PC-9 (cell line): ENCODE results near the gene MARK1. TPM values are rescaled to one million over a fixed set of nuclear protein-coding genes. Genes with fewer than 3 reads are reported as not detected.

Experiments
- BruUV-seq: library from RNA; stranded (reverse); fragments of 400-500 nt; replicated peaks from 2 replicates; lab custom pipeline; 2021; lab: Mats Ljungman, UMichigan
- CTCF ChIA-PET: fragments of 300-600 bp; sonication (Branson Sonifier 250); formaldehyde crosslinking; loops from one replicate; lab custom pipeline; 2022; ENCODE audit warnings: antibody characterized with exemption; lab: Charles Lee
- POLR2A ChIA-PET: fragments of 300-600 bp; sonication (Branson Sonifier 250); formaldehyde crosslinking; loops from one replicate; lab custom pipeline; 2022; ENCODE audit warnings: antibody characterized with exemption; ENCODE audit not compliant: unreplicated experiment; lab: Charles Lee
- DNase-seq, 2 experiments: peaks; one replicate each; pipeline versions ENCODE4 v3.0.0 to v3.0.0-alpha.2; 2015 to 2022; ENCODE audit warnings: mixed read lengths in 1 of 2
- H2AFZ ChIP-seq: fragments of 200-600 bp; sonication (generic); 2 replicates; pipeline ENCODE4 v1.8.1; 2017; ENCODE audit warnings: antibody characterized with exemption
- H3F3A ChIP-seq: fragments of 200-600 bp; sonication (generic); 2 replicates; pipeline ENCODE4 v1.8.1; 2017; ENCODE audit warnings: antibody characterized with exemption, mild to moderate bottlenecking, low read depth; ENCODE audit not compliant: insufficient read depth
- H3K27ac ChIP-seq: fragments of 200-600 bp; sonication (generic); 2 replicates; pipeline ENCODE4 v1.6.1; 2016; ENCODE audit warnings: mixed run types
- H3K27me3 ChIP-seq: fragments of 200-600 bp; sonication (generic); 2 replicates; pipeline ENCODE4 v1.6.1; 2016; ENCODE audit warnings: low read depth, mixed run types; ENCODE audit not compliant: insufficient read depth
- H3K36me3 ChIP-seq: fragments of 200-600 bp; sonication (generic); 2 replicates; pipeline ENCODE4 v1.6.1; 2016; ENCODE audit warnings: low read depth, mixed run types
- H3K4me1 ChIP-seq: fragments of 200-600 bp; sonication (generic); replicated peaks from 2 replicates; pipeline ENCODE4 v1.6.1; 2016; ENCODE audit warnings: mixed run types; ENCODE audit not compliant: insufficient read depth
- H3K4me2 ChIP-seq: fragments of 200-600 bp; sonication (generic); 2 replicates; pipeline ENCODE4 v1.6.1; 2017; ENCODE audit warnings: mixed run types
- H3K4me3 ChIP-seq: fragments of 200-600 bp; sonication (generic); 2 replicates; pipeline ENCODE4 v1.6.1; 2016; ENCODE audit warnings: mixed run types
- H3K79me2 ChIP-seq: fragments of 200-600 bp; sonication (generic); 2 replicates; pipeline ENCODE4 v1.6.1; 2017; ENCODE audit warnings: low read depth, mixed run types
- H3K9me2 ChIP-seq: fragments of 200-600 bp; sonication (generic); 2 replicates; pipeline ENCODE4 v1.8.1; 2017; ENCODE audit warnings: mild to moderate bottlenecking; ENCODE audit not compliant: insufficient read depth
- H3K9me3 ChIP-seq: fragments of 200-600 bp; sonication (generic); 2 replicates; pipeline ENCODE4 v1.8.1; 2016; ENCODE audit warnings: low read depth; ENCODE audit not compliant: insufficient read depth
- H4K20me1 ChIP-seq: fragments of 200-600 bp; sonication (generic); 2 replicates; pipeline ENCODE4 v1.8.1; 2017; ENCODE audit not compliant: insufficient read depth
- CTCF ChIP-seq: fragments of 200-600 bp; sonication (generic); conservative IDR thresholded peaks from 2 replicates; pipeline ENCODE4 v1.6.1; 2017; ENCODE audit warnings: mixed run types, antibody characterized with exemption, mild to moderate bottlenecking, moderate library complexity
- EZH2 ChIP-seq: fragments of 200-600 bp; sonication (generic); IDR thresholded peaks from 2 replicates; pipeline ENCODE4 v1.8.0; 2017; ENCODE audit warnings: antibody characterized with exemption, low read depth
- intact Hi-C: fragments of 100-400 bp; cut with micrococcal nuclease; formaldehyde crosslinking; loops from one replicate; pipeline ENCODE4 v1.10.0; 2022; ENCODE audit not compliant: unreplicated experiment
- total RNA-seq: library from RNA; stranded (reverse); gene quantifications from 2 replicates; pipeline ENCODE4 v1.2.3, GENCODE V29; 2021

MARK1 gene
- total RNA-seq, 1 experiment from 2014 or later = 1.9 TPM

GRCh38 chr1:220514256-220514655 is 13.7 kb upstream of the MARK1 start:
- Histone ChIP-seq H3K9me2 (no peaks in the 10 kb centered on the region), H3K4me2 (no peak overlapping the region), H2AFZ (no peak overlapping the region), H3K9me3 (no peaks in the 10 kb centered on the region), H4K20me1 (no peaks in the 10 kb centered on the region), H3K4me3 (no peak overlapping the region), H3K27me3 (no peaks in the 10 kb centered on the region), H3F3A (peaks cover 5% of the 10 kb centered on the region), H3K36me3 (no peaks in the 10 kb centered on the region), H3K4me1 (peaks cover 11% of the 10 kb centered on the region), H3K27ac (no peak overlapping the region), H3K79me2 (no peaks in the 10 kb centered on the region)
- ChIA-PET POLR2A (interaction anchor here (0.6 kb wide), 1 partner anchor 153 kb away, joined by 7 read pairs; no protein-coding TSS in a partner anchor), CTCF (no interaction called here)
- intact Hi-C loops = no loop called here
- BruUV-seq = no TSS peak
- TF ChIP-seq CTCF = no peak
- no peak for TF ChIP-seq EZH2
- DNase-seq = no peak

GRCh38 chr1:220516014-220516721 is 11.8 kb upstream of the MARK1 start:
- no peak overlapping the region; the same call in 1 of the 2 replicates for H3K27ac ChIP-seq
- peaks cover 5% of the 10 kb centered on the region for H3F3A ChIP-seq
- H3K4me1 ChIP-seq = peaks cover 10% of the 10 kb centered on the region
- H3K79me2 ChIP-seq = no peaks in the 10 kb centered on the region
- ChIA-PET CTCF (interaction anchor here (0.6 kb wide), 1 partner anchor 28 kb away, joined by 3 read pairs; no protein-coding TSS in a partner anchor), POLR2A (no interaction called here)
- no TSS peak for BruUV-seq
- no peak overlapping the region for H3K4me2 ChIP-seq
- no peaks in the 10 kb centered on the region for H3K9me2 ChIP-seq
- H3K9me3 ChIP-seq = no peaks in the 10 kb centered on the region
- H3K27me3 ChIP-seq = no peaks in the 10 kb centered on the region
- H2AFZ ChIP-seq = no peak overlapping the region
- TF ChIP-seq EZH2 = no peak
- no peak for TF ChIP-seq CTCF
- H3K4me3 ChIP-seq = no peak overlapping the region
- intact Hi-C loops = no loop called here
- H3K36me3 ChIP-seq = no peaks in the 10 kb centered on the region
- H4K20me1 ChIP-seq = no peaks in the 10 kb centered on the region
- DNase-seq = peak in 1 of 2 experiments; percentile 56

GRCh38 chr1:220516722-220517042 is 11.3 kb upstream of the MARK1 start:
- intact Hi-C loops = no loop called here
- TF ChIP-seq CTCF (no peak), EZH2 (no peak)
- POLR2A ChIA-PET = no interaction called here

More at GRCh38 chr1:220516722-220517042, 11.3 kb upstream of the MARK1 start:
- H3K36me3 ChIP-seq = no peaks in the 10 kb centered on the region
- peaks cover 5% of the 10 kb centered on the region; the same call in 1 of the 2 replicates for H3F3A ChIP-seq
- H3K4me3 ChIP-seq = no peak overlapping the region
- H3K27me3 ChIP-seq = no peaks in the 10 kb centered on the region
- H3K79me2 ChIP-seq = no peaks in the 10 kb centered on the region
- H3K27ac ChIP-seq = no peak overlapping the region
- no peak overlapping the region for H2AFZ ChIP-seq
- no peak for DNase-seq
- no peaks in the 10 kb centered on the region for H4K20me1 ChIP-seq
- H3K9me3 ChIP-seq = no peaks in the 10 kb centered on the region
- CTCF ChIA-PET = interaction anchor here (0.6 kb wide), 1 partner anchor 28 kb away, joined by 3 read pairs; no protein-coding TSS in a partner anchor
- H3K4me1 ChIP-seq = peaks cover 10% of the 10 kb centered on the region
- no peaks in the 10 kb centered on the region for H3K9me2 ChIP-seq
- no TSS peak for BruUV-seq
- no peak overlapping the region for H3K4me2 ChIP-seq
